Activated T-cell treated with anti-CD3 and anti-CD28 coated beads for 48 hours (primary cell): ENCODE data around the gene MOB3B.
"Not testable (repeated sequence)": the region's sequence is repeated elsewhere in the genome, so short reads cannot be mapped to it uniquely, and the experiment has no call there.

ENCODE experiments used
- DNase-seq: peaks from one replicate; pipeline ENCODE4 v3.0.0-alpha.2; 2020; ENCODE audit warnings: low read depth

The MOB3B gene

DNA sequence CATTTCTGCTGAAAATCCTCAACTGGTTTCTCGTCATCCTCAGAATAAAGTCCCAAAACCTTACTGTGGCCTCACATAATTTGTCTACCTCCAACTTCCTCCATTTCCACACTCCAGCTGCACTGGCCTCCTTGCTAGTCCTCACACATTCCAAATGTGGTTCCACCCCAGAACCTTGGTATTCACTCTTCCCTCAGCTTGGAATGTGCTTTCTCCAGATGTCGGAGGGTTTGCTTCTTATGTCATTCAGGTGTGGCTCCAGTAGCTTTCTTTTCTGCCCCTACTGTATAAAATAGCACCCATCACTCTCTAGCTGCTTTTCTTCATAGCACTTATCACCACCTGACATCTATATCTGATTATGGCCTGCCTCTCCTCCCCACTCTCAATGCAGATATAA is 108.0 kb downstream of the MOB3B start:
- DNase-seq, result no peak

DNA sequence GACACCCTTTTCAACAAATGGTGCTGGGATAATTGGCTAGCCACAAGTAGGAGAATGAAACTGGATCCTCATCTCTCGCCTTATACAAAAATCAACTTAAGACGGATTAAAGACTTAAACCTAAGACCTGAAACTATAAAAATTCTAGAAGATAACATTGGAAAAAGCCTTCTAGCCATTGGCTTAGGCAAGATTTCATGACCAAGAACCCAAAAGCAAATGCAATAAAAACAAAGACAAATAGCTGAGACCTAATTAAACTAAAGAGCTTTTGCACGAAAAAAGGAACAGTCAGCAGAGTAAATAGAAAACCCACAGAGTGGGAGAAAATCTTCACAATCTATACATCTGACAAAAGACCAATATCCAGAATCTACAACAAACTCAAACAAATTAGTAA is 110.1 kb downstream of the MOB3B start:
- not testable (repeated sequence) for DNase-seq

DNA sequence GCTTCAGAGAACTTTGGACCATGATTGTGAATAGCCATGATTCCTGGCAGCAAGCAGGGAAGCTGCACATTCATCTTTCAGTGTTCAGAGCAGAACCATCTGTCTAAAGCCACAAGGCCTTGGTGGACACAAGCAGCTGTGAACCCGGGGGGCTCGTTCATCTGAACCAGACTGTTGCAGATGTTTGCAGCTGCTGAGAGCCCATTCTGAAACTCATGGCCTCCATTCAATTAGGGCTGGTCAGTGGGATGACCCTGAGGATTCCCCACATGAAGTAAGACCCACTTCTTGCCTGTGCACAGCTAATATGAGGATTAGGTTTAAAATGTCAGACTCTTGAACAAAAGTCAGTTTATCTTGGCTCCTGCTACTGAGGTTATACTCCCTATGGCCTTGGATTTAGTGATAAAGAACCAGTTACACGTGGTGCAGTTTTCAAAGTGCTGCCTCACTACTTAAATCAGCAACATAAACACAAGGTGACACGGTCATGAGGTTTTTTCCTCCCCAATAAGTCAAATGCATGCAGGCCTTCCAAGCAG is 115.3 kb downstream of the MOB3B start:
- no peak for DNase-seq

DNA sequence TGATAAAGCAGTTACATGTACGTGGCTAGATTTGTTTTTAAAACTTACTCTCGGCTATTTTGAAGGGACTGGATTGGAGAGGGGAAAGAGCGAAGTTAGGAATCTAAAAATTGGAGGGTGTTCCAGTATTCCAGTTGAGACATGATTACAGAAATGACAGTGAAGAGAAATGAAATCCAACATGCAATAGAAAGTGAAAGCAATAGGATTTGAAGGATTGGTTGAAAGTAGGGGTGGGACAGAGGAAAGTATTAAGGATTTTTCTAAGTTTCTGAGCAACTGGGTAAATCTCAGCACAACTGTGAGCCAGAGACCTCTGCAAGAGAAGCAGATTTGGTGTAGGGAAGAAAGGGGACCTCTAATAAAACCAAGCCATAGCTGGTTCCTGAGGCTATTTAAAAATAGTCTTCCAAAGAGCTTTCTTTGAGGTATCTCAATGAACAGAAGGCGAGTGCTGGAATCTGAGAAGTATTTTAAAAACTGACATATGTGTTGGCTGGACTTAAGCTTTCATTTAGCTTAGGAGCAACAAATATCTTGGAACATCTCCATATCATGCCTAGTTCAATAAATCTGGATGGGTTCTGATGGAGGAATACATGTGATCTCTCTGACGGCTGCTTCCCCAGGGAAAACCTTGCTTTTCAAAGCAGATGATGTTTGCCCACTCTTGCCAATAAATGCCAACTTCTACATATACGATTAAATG is 115.9 kb downstream of the MOB3B start:
- no peak for DNase-seq

DNA sequence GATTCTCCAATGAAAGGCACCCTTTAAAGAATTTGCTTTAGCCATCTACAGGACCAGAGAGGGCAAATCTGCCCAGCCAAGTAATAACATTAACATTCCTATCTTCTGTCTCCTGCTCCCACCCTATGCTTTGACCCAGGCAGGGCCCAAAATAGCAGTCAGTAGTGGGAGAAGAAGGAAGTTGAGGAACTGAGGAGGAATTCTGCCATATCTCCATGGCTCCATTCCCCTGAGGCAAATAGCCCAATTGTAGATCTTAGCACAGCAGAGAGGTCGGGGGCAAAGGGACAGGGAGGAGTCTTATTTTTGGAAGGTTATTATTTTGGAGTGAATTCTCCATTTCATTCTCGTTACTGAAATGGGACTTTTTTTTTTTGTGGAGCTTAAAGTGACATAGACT is 116.7 kb downstream of the MOB3B start:
- no peak for DNase-seq

DNA sequence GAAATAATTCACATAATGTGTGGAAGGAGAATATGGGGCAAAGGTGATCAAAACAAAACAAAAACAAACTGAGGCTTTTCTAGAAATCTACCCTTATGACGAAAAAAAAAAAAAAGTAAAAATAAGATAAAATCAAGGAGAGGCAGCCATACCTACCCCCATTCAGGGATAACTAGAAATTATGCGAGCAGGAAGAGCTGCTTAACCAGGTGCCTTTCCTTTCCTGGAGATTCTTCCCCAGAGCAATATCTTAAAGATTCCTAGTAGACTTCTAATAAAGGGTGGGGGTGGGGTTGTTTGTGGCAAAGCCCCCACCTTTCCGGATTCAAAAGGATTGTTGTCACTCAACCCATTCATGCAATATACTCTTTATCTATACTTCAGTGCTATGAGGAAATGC is 117.5 kb downstream of the MOB3B start:
- DNase-seq, result no peak

DNA sequence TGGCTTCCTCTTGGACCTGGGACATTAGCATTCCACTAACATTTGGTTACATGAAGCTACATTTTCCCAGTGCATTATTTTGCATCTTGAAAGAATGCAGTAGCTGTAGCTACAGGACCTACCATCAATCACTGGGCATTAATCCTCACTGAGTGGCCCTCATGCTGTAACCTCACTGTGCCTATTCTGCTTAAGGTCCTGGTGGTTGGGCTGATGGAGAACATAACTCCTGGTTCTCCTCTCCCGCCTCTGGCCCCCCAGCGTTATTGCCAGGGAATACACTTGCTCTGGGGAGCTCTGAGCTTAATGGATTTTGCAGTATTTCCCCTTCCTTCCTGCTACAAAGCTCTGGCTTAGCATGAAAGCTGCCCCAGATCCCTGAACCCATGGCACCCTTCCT is 121.1 kb downstream of the MOB3B start:
- no peak for DNase-seq

DNA sequence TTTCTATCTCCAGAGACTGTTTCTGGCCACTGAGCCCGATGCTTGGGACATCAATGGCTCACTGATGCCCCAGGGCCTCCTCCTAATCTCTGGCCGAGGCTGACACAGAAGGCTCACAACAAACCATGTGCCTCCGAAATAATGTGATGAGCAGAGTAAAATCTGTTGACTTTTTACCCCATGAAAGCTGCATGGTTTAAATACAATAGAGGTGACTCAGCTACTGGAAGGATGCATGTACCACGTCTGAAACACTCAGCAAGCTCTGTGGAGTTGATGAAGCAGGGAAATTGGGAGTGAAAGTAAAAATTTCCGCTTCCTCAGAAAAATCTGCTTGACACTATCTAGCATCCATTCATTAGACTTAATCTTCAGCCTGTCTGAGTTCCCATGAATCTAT is 121.6 kb downstream of the MOB3B start:
- no peak for DNase-seq

DNA sequence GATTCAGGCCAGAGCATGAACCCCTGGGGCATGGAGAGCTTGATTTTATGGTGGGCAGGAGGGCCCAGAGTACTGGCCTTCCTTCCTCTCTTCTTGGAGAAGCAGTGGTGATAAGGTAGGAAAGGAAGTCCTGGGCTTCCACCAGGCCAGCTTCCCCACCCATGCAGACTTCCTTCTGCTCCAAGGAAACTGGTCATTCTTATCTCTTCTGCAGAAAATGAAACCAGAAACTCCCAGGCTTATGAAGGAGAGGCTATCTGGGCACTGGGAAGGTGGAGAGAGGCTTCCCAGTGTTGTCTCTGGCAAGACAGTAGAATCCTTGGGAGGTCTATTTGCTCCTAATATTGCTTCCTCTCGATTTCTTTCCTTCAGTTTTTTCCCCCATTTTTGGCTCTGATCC is 122.1 kb downstream of the MOB3B start:
- DNase-seq, result no peak

DNA sequence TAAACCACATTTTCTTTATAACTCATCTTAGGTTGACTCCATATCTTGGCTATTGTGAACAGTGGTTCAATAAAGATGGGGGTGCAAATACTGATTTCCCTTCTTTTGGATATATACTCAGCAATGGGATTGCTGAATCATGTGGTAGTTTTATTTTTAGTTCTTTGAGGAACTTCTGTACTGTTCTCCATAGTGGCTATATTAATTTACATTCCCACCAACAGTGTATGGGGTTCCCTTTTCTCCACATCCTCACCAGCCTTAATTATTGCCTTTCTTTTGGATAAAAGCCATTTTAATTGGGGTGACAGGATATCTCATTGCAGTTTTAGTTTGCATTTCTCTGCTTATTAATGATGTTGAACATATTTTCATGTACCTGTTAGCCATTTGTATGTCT is 125.0 kb downstream of the MOB3B start:
- DNase-seq, result no peak

DNA sequence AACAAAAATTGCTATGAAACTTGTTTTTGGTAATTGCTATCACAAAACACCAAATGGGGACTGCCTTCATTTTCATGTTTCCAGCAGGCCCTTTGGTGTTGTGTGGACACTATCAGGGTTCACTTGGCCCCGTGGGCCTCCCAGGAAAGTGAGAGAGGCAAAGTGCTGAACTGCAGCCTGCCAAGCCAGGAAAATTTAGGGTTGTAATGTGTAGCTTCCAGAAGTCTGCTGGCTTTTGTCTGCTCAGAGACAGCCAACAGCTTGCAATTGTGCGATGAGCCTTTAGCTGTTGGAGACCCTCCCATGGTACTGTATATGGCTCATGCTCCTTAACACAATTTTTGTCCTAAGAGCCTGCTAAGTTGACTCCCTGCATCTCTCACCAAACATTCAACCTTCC is 127.0 kb downstream of the MOB3B start:
- no peak for DNase-seq

DNA sequence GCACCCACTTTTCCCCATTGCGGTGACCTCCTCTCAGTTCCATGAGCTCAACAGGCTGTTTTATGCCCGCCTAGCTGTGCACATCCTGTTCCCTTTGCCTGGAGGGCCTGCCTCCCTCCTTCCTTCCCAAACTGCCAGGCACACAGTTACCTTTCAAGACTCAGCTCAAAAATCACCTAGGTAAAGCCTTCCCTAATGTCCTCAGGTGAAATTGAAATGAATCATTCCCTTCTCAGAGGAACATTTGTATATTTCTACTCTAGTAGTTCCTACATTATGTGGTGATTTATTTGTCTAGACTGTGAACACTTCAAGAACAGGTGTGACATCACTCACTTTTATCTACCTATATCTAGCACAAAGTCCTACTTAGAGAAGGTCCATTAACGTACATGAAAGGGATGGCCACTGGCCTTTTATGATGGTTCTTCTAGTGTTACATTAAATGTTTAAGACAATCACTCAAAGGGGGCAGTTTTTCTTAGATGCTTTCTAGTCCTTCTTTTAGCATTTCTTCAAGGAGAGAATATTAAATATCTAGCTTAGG is 129.2 kb downstream of the MOB3B start:
- DNase-seq, result no peak

DNA sequence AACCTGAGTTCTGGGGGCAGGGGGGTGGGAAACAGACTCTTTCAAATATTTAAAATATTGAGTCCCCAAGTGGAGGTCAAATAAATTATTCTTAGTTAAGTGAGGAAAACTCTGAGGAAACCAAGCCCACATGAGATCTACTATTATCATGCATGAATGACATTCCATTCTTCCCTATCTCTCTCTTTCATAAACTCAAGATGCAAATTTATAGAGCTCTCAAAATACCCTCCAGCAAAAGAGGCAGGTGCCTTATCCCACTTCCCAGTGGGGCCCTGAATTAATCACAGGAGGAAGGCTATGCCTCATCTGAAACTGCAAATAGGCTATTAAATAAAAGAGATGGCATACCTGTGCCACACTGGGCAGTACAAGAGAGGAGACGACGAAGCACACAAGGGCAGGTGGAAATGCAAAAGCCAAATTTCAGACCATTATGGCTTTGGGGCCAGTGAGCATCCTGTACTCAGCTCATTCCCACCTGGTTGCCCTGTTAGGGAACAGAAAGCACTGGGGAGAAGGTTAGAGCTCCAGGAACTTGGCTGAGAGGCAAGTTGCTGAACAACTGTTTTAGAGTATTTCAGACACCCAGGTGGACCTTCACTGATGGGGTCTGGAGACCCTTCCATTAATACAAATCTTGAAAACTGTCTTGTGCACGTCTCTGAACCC is 130.5 kb downstream of the MOB3B start:
- no peak for DNase-seq

DNA sequence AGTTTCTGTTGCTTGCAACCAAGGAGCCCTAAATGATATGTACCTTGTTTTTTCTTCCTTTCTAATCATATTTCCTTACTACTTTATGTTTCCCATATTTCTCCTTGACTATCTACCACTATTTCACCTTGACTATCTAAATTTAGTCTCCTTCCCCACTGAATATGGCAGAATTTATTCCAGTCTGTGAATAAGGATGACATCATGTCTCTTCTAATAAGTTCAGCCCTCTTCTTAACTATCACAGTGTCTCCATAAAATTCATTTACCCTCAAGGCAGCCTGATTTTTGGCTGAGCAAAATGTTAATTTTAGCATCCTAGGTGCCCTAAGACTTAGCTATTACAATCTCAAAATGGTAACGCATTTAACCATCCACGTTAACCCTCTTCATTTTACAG is 133.1 kb downstream of the MOB3B start:
- DNase-seq, result no peak

DNA sequence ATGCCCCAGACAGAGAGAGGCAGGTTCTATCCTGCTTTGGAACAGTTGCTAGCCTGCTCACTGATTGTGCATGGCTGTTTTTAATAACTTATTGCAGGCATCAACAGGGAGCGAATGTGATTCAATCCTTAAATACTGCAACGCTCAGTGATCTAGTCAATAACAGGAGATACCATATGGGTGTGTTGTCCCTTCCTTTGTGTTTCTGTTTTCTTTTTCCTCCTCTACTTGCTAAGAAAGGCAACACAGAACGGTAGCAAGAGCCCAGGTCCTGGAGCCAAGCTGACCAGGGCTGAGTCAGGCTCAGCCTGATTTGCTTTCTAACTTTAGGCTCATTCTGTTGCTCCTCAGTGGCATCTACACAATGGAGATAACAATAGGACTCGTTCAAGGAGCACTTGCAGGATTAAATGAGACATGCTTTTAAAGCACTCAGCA is 134.1 kb downstream of the MOB3B start:
- DNase-seq, result no peak

DNA sequence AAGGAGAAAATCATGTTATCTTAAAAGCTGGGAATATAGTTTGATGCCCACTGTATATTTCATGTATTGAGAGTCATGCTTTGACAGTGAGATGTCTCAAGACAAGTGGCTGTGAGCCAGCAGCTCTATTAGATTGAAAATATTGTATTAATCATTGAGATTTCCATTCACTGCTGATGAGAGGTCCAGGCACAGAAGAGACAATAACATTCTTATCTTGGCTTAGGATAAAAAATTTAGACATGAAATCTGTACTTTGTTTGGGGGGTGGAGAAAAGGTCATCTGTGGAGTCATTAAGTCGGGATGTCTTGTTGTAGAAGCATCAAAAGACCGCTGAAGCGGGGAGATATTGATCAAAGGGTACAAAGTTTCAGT is 134.8 kb downstream of the MOB3B start:
- no peak for DNase-seq

DNA sequence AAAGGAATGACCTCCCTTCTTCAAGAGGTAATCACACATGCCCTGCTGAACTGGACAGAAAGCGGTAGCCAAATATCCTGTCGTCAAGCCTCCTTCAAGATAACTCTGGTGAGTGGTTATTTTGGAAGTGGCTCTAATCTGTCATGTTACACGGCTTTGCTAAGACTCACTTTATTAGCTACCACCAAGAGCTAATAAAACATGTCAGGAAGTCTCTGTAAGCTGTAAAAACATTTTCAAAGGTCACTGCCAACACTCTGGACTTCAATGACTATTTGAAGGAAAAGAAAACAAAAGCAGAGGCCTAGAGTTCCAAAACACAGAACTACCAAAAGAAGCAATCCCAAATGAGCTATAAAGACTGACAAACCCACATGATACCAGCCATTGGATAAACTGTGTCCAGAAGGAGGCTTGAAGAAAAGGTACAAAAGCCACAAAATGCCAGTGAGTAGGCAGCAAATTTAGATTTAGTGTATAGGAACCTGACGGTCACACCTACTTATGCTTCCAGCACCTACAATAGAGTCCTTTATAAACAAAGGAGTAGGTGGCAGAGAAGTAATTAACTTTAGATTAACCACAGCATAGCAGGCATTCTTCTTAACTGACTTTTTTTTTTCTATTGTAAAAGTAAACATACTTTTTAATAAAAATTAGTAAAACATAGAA is 135.3 kb downstream of the MOB3B start:
- DNase-seq, result no peak

DNA sequence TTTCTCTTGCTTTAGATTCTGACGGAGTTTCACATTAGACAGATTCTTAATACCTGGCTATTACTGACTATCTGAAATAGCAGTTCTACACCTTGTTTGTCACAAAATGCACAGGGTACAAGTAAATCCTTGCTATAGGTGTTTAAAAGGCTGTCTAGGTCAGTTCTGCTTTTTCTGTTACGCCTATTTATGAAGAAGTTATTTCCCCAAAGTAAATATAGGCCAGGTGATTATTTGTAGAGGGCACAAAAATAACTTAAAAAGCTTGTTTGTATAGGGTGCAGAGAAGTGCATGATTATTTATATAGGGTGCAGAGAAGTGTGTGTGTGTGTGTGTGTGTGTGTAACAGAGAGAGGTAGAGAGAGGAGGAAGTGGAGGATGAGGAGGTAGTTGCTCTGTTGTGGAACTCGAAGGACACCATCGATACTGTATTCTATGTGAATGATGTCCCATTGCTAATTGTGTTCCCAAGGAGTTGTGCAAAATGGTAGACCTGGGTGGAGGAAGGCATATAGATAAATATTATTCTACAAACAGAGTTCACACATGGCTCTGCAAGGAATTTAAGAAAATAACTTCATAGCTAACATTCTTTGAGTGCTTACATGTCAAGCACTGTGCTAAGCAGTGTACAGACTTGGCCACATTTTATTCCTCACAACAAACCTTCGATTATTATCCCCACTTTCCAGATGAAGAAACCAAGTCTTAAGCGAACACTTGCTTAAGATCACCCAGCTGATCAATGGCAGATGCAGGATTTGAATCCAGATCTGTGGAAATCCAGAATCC is 136.4 kb downstream of the MOB3B start:
- no peak for DNase-seq

DNA sequence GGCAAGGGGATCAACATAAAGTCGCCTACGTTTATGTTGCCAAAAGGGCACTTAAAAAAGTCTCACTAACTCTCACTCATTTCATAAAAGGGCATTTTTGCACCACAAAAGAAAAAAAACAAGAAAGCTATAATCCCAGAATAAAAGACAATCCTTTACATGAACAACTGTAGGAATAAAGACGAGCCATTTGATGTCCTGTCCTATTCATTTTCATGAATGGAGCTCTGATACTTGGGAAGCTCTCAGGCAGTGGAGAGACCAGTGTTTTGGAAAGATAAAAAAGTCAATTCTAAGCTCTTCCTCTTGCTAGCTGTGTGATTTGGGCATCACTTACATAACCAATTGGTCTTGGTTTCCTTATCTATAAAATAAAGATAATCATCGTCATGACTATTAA is 137.2 kb downstream of the MOB3B start:
- DNase-seq, result no peak

DNA sequence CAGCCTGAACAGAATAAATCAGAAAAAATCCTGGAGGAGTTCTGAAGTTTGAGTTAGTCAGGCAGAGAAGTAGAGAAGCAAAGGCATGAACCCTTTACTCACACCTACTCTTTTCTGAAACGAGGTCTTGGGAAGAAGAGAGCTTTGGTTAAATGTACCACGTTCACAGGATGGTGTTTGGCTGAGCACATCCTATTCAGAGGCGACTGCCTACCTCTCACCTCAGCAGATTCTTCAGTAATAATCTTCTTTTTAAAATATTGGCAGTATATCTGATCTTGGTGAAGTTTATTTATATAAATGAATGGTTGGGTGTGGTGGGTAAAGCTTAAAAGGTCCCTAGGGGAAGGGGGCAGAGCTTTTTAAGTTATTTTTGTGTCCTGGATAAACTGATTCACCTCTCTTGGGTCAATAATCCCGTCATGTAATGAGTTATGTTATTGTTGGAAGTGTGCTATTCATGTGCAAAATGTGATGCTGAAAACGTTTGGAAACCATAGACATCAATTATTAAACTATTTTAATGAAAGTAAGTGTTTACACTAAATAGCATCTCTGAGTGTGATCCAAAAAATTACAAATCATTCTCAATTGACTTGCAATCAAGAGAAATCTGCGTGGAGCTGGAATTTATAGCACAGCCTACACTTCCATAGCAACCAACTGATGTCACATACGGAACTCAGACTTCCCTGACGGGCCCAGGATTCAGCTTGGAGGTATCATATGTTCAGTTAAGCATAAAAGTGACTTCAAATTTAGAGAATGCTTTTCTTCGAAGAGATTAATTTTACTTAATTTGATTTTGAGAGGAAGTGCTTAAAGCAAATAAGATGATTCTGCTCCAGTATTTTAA is 138.3 kb downstream of the MOB3B start:
- DNase-seq, result no peak

DNA sequence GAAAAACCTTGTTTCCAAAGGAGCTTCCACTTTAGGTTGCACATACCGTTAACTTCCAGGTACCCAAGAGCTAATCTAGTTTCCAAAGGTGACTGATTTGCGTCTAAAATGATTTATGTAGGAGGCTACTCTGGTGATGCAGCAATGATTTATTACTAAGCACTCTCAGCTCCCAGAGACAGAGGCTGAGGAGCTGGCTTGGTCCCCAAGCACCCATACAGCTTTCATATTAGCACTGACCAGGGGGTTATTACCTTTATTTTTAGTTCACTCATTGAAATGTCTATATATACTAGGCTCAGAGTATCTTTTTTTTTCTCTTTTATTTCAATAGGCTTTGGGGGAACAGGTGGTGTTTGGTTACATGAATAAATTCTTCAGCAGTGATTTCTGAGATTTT is 141.5 kb downstream of the MOB3B start:
- no peak for DNase-seq
